ENCODE data around the gene HDAC8. TPM values are rescaled to one million over a fixed set of nuclear protein-coding genes. Genes with fewer than 3 reads are reported as not detected.

HDAC8 gene
- total RNA-seq, 1 experiment from 2014 or later = 33.5 TPM

GRCh38 chrX:72470117-72470516, 102.5 kb downstream of the HDAC8 start:
- DNase-seq (ENCODE audit: low read depth, low spot score) (no peak), ATAC-seq (no peak)
- no TSS peak for BruUV-seq (replicated peaks)
- H3K9me3 ChIP-seq (ENCODE audit: control insufficient read depth, insufficient read depth, low read depth, low read length) = no peaks in the 10 kb centered on the region
- ChIA-PET POLR2A (no interaction called here), CTCF (no interaction called here)
- in situ Hi-C loops (cut with HindIII; ENCODE audit: low pct_unique_long_range_greater_than_20kb, low sequenced_read_pairs) = no loop called here
- H3K36me3 ChIP-seq (ENCODE audit: control insufficient read depth, insufficient read depth, low read length) = no peaks in the 10 kb centered on the region
- H3K4me3 ChIP-seq (ENCODE audit: low read depth in 2 of 2, low read length in 2 of 2) = no peak overlapping the region
- TF ChIP-seq REST (IDR thresholded peaks at IDR 0.05; ENCODE audit: insufficient read depth in 1 of 2, low read depth in 2 of 2, low read length in 1 of 2) (no peak), TCF7L2 (IDR thresholded peaks at IDR 0.05; ENCODE audit: low read depth, low read length) (no peak), POLR2AphosphoS5 (IDR thresholded peaks at IDR 0.05; ENCODE audit: low read depth, low read length) (no peak), CTCF (IDR thresholded peaks at IDR 0.05) (no peak), SIN3A (IDR thresholded peaks at IDR 0.05; ENCODE audit: borderline replicate concordance, insufficient read depth, low read depth, low read length) (no peak)
- intact Hi-C loops (cut with micrococcal nuclease; ENCODE audit: unreplicated experiment) = no loop called here
- H3K4me1 ChIP-seq (ENCODE audit: control insufficient read depth, insufficient read depth, low read length) = no peaks in the 10 kb centered on the region
- H3K27me3 ChIP-seq (ENCODE audit: control insufficient read depth, insufficient read depth, low read length) = no peaks in the 10 kb centered on the region
- no peak overlapping the region for H3K27ac ChIP-seq (ENCODE audit: low read length)

DNA sequence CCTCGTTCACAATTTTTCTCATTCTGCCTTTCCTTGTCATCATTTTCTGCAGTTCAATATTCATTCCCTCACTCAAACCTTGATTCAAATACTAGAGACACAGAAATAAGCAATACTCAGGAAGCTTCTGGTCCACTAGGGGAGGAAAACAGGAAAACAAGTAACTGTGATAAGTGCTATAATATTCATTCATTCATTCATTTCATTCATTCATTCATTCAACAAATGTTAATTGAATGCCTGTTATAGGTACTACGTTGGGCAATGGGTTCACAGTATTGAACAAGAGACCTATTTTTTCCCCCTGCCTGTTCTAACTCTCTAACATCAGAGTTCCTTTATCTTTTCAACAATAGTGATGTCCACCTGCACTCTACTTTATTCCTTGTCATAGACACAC, 104.0 kb downstream of the HDAC8 start:
- H3K27ac ChIP-seq (ENCODE audit: low read length) = no peak overlapping the region
- ATAC-seq = no peak
- intact Hi-C loops (cut with micrococcal nuclease; ENCODE audit: unreplicated experiment) = no loop called here
- no peak overlapping the region for H3K4me3 ChIP-seq (ENCODE audit: low read depth in 2 of 2, low read length in 2 of 2)
- no peak for DNase-seq (ENCODE audit: low read depth, low spot score)
- in situ Hi-C loops (cut with HindIII; ENCODE audit: low pct_unique_long_range_greater_than_20kb, low sequenced_read_pairs) = no loop called here
- no peaks in the 10 kb centered on the region for H3K9me3 ChIP-seq (ENCODE audit: control insufficient read depth, insufficient read depth, low read depth, low read length)
- no peaks in the 10 kb centered on the region for H3K36me3 ChIP-seq (ENCODE audit: control insufficient read depth, insufficient read depth, low read length)
- H3K4me1 ChIP-seq (ENCODE audit: control insufficient read depth, insufficient read depth, low read length) = no peaks in the 10 kb centered on the region
- CTCF ChIA-PET = no interaction called here
- H3K27me3 ChIP-seq (ENCODE audit: control insufficient read depth, insufficient read depth, low read length) = no peaks in the 10 kb centered on the region
- no TSS peak for BruUV-seq (replicated peaks)
- POLR2A ChIA-PET = no interaction called here
- TF ChIP-seq POLR2AphosphoS5 (IDR thresholded peaks at IDR 0.05; ENCODE audit: low read depth, low read length) = no peak
- TF ChIP-seq TCF7L2 (IDR thresholded peaks at IDR 0.05; ENCODE audit: low read depth, low read length) = no peak
- TF ChIP-seq CTCF (IDR thresholded peaks at IDR 0.05) = no peak
- TF ChIP-seq SIN3A (IDR thresholded peaks at IDR 0.05; ENCODE audit: borderline replicate concordance, insufficient read depth, low read depth, low read length) = no peak
- no peak for TF ChIP-seq REST (IDR thresholded peaks at IDR 0.05; ENCODE audit: insufficient read depth in 1 of 2, low read depth in 2 of 2, low read length in 1 of 2)
